Astrocyte of the cerebellum (primary cell): Measurements from ENCODE around the gene NDUFA7.
"Not testable (repeated sequence)": the region's sequence is repeated elsewhere in the genome, so short reads cannot be mapped to it uniquely, and the experiment has no call there.

Experiments
- DNase-seq: peaks from one replicate; pipeline ENCODE4 v3.0.0-alpha.2; 2011; ENCODE audit warnings: low read depth
- H3K4me3 ChIP-seq: 2 replicates; pipeline ENCODE4 v1.5.1; 2011; ENCODE audit warnings: mild to moderate bottlenecking, low read depth, low read length, moderate library complexity
- in situ Hi-C: cut with HindIII; loops from 2 replicates; pipeline ENCODE4 v1.10.0; 2017; ENCODE audit warnings: low sequenced_read_pairs
- TF ChIP-seq, protein P1 (sequence below): IDR thresholded peaks from 2 replicates; pipeline ENCODE4 v1.5.1; 2012; ENCODE audit warnings: low read length, low read depth, moderate library complexity, mild to moderate bottlenecking; ENCODE audit errors: missing control alignments

The NDUFA7 gene

DNA sequence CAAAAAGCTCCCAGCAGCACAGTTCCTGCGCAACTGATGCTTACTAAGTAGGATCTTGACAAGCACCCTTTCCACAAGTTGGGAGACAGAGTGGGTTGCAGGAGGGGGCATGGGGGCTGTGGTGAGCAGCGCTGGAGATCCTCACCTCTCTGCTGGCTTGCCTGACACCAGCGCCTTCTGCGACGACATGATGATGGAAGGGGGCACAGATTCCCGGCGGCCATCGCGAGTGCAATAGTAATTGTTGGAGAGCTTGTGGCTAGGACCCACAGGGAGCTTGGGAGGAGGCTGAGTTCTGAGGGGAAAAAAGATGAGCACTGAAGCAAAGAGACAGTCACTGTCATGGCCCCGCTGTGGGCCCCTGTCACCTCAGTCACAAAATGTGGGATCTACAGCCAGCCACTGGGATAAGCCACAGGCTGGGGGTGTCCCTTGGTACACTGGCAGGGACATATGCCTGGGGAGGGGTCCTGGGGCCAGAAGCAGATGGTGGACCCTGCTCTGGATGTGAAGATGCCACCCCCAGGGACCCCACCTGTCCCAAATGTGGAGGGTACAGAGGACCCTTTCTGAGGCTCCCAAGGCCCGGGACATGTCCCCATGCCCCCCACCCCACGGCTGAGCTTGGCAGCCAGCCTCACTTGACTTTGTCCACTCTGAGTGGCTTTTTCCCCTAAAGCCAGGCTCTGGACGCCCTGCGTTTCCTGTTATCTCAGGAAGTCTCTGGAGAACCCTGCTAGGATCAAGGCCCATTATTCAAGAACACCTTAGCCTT, 4.6 kb downstream of the NDUFA7 start:
- no peak for DNase-seq
- no peak overlapping the region for H3K4me3 ChIP-seq
- TF ChIP-seq, protein P1, sequence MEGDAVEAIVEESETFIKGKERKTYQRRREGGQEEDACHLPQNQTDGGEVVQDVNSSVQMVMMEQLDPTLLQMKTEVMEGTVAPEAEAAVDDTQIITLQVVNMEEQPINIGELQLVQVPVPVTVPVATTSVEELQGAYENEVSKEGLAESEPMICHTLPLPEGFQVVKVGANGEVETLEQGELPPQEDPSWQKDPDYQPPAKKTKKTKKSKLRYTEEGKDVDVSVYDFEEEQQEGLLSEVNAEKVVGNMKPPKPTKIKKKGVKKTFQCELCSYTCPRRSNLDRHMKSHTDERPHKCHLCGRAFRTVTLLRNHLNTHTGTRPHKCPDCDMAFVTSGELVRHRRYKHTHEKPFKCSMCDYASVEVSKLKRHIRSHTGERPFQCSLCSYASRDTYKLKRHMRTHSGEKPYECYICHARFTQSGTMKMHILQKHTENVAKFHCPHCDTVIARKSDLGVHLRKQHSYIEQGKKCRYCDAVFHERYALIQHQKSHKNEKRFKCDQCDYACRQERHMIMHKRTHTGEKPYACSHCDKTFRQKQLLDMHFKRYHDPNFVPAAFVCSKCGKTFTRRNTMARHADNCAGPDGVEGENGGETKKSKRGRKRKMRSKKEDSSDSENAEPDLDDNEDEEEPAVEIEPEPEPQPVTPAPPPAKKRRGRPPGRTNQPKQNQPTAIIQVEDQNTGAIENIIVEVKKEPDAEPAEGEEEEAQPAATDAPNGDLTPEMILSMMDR: no peak
- in situ Hi-C loops: no loop called here

DNA sequence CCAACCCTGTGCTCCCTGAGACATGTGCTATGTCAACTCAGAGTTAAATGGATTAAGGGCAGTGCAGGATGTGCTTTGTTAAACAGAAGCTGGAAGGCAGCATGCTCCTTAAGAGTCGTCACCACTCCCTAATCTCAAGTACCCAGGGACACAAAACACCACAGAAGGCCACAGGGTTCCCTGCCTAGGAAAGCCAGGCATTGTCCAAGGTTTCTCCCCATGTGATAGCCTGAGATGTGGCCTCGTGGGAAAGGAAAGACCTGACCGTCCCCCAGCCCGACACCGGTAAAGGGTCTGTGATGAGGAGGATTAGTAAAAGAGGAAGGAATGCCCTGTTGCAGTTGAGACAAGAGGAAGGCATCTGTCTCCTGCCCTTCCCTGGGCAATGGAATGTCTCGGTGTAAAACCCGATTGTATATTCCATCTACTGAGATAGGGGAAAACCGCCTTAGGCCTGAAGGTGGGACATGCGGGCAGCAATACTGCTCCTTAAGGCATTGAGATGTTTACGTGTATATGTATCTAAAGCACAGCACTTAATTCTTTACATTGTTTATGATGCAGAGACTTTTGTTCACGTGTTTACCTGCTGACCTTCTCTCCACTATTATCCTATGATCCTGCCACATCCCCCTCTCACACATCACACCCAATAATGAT, 6.1 kb downstream of the NDUFA7 start:
- H3K4me3 ChIP-seq, in situ Hi-C loops, DNase-seq: not testable (repeated sequence)

DNA sequence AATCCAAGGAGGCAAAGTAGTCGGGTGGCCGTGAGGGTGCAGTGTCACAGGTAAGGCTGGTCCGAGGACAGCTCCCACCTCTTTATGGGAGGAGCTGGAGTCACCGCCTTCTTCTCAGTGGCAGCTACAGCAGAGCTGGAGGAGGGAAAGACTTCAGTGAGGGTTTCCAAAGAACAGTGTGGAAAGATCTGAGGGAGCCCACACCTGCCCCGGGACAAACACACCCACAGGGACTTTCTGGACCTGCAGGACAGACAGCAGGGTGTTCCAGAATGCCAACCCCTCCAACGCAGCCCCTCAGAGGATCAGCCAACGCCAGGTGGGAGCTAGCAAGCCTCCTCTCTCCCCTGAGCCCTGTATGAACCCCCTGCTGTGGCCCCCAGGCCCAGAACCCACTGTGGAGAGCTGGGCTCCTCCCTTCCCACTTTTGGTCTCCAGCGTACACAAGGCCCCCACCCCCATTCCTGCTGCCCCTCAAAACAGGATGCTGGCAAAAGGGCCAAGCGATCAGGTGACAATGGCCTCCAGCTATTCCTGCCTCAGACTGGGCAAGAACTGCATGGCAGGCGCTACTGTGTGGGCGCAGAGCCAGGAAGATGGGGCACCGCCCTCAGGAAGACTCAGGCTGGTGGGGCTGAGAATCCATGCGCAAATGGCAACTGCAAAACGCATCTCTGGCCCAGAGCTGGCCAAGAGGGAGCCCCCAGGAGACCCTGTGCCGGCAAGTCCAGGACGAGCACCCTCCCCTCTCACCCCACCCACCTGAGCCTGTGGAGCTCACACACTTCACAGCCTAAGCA, 9.5 kb downstream of the NDUFA7 start:
- H3K4me3 ChIP-seq: no peak overlapping the region
- in situ Hi-C loops: no loop called here
- DNase-seq: no peak
- TF ChIP-seq, protein P1: no peak

DNA sequence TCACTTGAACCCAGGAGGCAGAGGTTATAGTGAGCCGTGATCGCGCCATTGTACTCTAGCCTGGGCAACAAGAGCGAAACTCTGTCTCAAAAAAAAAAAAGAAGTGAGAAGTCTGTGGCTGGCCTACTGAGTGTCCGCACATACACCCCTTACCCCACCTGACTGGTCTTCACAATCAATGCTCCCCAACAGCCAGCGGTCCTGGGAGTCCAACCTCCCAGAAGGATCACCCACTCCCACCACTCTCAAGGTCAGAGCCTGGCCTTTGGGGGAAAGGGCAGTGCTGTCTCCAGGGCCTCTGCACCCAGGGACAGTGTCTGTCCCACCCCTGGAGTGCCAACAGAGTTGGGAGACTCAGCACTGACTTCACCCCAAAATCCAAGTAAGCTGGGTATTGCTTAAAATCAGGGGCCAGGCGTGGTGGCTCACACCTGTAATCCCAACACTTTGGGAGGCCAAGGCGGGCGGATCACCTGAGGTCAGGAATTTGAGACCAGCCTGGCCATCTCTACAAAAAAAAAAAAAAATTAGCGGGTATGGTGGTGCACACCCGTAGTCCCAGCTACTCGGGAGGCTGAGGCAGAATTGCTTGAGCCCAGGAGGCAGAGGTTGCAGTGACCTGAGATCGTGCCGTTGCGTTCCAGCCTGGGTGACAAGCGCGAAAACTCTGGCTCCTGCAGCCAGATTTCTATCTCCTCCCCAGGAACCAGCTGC, 10.7 kb downstream of the NDUFA7 start:
- TF ChIP-seq, protein P1: no peak
- H3K4me3 ChIP-seq: no peak overlapping the region
- DNase-seq: no peak
- in situ Hi-C loops: no loop called here

DNA sequence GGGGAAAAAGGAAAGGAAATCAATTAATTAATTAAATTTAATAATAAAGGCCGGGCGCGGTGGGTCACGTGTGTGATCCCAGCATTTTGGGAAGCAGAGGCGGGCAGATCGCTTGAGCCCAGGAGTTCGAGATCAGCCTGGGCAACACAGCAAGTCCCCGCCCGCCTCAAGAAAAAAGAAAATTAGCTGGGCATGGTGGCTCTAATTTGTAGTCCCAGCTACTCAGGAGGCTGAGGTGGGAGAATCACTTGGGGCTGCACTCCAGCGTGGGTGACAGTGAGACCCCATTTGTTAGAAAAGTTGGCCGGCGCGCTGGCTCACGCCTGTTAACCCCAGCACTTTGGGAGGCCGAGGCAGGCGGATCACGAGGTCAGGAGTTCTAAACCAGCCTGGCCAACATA, 12.3 kb downstream of the NDUFA7 start:
- TF ChIP-seq, protein P1: no peak
- H3K4me3 ChIP-seq: peak overlapping the region; percentile 56
- in situ Hi-C loops: no loop called here
- no peak for DNase-seq

DNA sequence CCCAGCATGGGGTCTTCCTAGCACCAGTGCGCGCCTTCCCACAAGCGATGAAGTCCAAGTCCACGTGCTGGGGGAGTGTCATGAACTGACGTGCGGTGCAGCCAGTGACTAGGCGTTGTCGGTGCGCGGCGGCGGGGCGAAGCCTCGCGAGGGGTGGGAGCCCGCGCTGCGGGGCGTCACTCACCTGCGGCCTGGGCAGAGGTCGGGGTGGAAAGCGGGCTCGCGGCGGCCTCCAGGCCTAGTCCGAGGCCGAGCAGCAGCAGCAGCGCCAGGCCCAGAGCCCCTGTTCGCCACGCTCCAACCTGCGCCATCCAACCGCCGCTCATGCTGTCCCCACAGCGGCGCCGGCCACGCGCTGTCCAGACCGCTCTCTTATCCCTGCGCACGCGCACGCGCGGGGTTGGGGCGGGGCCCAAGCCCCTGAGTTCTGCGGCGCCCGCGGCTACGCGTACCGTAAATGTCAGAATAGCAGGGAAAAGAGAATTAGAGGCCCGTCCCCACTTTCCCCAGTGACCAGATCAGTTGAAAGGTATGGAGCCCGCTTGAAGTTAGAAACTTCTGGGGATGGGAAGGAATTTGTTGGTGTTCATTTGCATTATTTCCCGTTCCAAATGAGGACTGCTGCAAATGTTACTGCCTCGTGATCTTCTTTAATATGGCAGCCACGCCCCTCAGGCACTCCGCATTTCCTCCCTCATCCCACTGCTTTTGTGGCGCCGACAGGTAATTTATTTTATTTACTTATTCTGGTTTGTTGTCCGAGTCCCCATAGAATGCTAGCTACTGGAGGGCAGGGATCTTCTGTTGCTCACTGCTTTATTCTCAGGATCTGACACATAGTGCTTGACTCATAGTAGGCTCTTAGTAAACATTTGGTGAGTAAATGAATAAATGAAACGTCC, 13.0 kb downstream of the NDUFA7 start, which contains the start of gene CD320:
CD320 (minus strand) TSS at position 394 of the 902 bp plus-strand sequence; CDS start at position 326, 68 bp downstream.
- in situ Hi-C loops: no loop called here
- peak within 1 kb of the TSS; percentile 56 for H3K4me3 ChIP-seq
- peak; percentile 78 for DNase-seq
- TF ChIP-seq, protein P1: no peak
